K562 (cell line): ENCODE data around the gene ITIH3. TPM values are rescaled to one million over a fixed set of nuclear protein-coding genes. Genes with fewer than 3 reads are reported as not detected.

Experiments used
- ATAC-seq: fragments of 200-7000 bp; cut with Tn5 transposase; 3 replicates; pipeline ENCODE4 v1.9.1; 2020; ENCODE audit warnings: moderate library complexity
- BruUV-seq: library from RNA; stranded (reverse); fragments of 400-500 nt; replicated peaks from 2 replicates; lab custom pipeline; 2021; lab: Mats Ljungman, UMichigan
- CTCF ChIA-PET: fragments of 300-600 bp; formaldehyde crosslinking; extraction: SDS; loops from one replicate; lab custom pipeline; 2021; ENCODE audit warnings: low intra/inter-chr PET ratio; lab: Yijun Ruan, JAX
- POLR2A ChIA-PET: fragments of 300-600, 350-650 bp; sonication (Branson Sonifier 250); formaldehyde crosslinking; extraction: SDS; loops from one replicate; lab custom pipeline; 2021; ENCODE audit warnings: antibody characterized with exemption, inconsistent platforms; lab: Yijun Ruan, JAX
- DNase-seq, 4 experiments: peaks; one replicate each; pipeline versions ENCODE4 v3.0.0 to v3.0.0-alpha.2; 2011 to 2018; ENCODE audit warnings: low spot score in 3 of 4, mixed read lengths in 3 of 4; ENCODE audit errors: extremely low read depth in 1 of 4
- FAIRE-seq: peaks from 2 replicates; lab custom pipeline; 2011; peaks lifted over from hg19 to GRCh38; lab: Jason Lieb, UNC
- H2AFZ ChIP-seq: 2 replicates; pipeline ENCODE4 v1.6.0; 2011; ENCODE audit warnings: low read depth, low read length, control low read depth, inconsistent platforms
- H3K27ac ChIP-seq: fragments of 200-600 bp; 3 replicates; pipeline ENCODE4 v1.8.0; 2011; ENCODE audit warnings: low read depth, mild to moderate bottlenecking, control low read depth, inconsistent platforms, low read length, moderate library complexity, mixed read lengths; ENCODE audit errors: extremely low read depth
- H3K27me3 ChIP-seq, 2 experiments: fragments of 300-600 bp in 1 of 2; 2 replicates in 1 of 2; 3 replicates in 1 of 2; pipeline versions ENCODE4 v1.6.0 to v1.8.0; 2011; ENCODE audit warnings: inconsistent platforms in 2 of 2, low read length in 2 of 2, mild to moderate bottlenecking in 1 of 2, mixed read lengths in 1 of 2, moderate library complexity in 1 of 2; ENCODE audit not compliant: control insufficient read depth in 2 of 2, insufficient read depth in 2 of 2
- H3K36me3 ChIP-seq: fragments of 300-600 bp; 3 replicates; pipeline ENCODE4 v1.8.0; 2011; ENCODE audit warnings: mild to moderate bottlenecking, low read length, inconsistent platforms; ENCODE audit not compliant: control insufficient read depth, insufficient read depth
- H3K4me1 ChIP-seq, 2 experiments: fragments of 200-600 bp in 1 of 2; replicated peaks in 1 of 2; 2 replicates in 1 of 2; 3 replicates in 1 of 2; pipeline versions ENCODE4 v1.5.1 to v1.8.0; 2011; ENCODE audit warnings: inconsistent platforms in 2 of 2, low read length in 2 of 2, mild to moderate bottlenecking in 1 of 2, mixed read lengths in 1 of 2, moderate library complexity in 1 of 2; ENCODE audit not compliant: control insufficient read depth in 2 of 2, insufficient read depth in 2 of 2
- H3K4me2 ChIP-seq: 2 replicates; pipeline ENCODE4 v1.6.1; 2011; ENCODE audit warnings: low read length, control low read depth, inconsistent platforms, mixed read lengths; ENCODE audit not compliant: insufficient read depth
- H3K4me3 ChIP-seq: fragments of 200-600 bp; sonication (generic), shearing (Covaris generic); 2 replicates; pipeline ENCODE4 v1.5.1; 2016; ENCODE audit warnings: control low read depth, inconsistent platforms
- H3K79me2 ChIP-seq: fragments of 200-600 bp; 3 replicates; pipeline ENCODE4 v1.8.0; 2011; ENCODE audit warnings: low read length, inconsistent platforms; ENCODE audit not compliant: control insufficient read depth, insufficient read depth
- H3K9ac ChIP-seq, 2 experiments: 2 replicates each; pipeline versions ENCODE4 v1.6.0 to v1.6.1; 2011; ENCODE audit warnings: low read depth in 2 of 2, low read length in 2 of 2, control low read depth in 1 of 2, inconsistent platforms in 1 of 2, mild to moderate bottlenecking in 1 of 2, mixed read lengths in 1 of 2; ENCODE audit not compliant: insufficient read depth in 1 of 2
- H3K9me1 ChIP-seq: one replicate; pipeline ENCODE4 v1.6.0; 2011; ENCODE audit warnings: inconsistent platforms, mild to moderate bottlenecking, low read length, moderate library complexity; ENCODE audit not compliant: control insufficient read depth, insufficient read depth
- H3K9me3 ChIP-seq: replicated peaks from 2 replicates; pipeline ENCODE4 v1.5.1; 2011; ENCODE audit warnings: low read depth, low read length, inconsistent platforms; ENCODE audit not compliant: control insufficient read depth, insufficient read depth
- H4K20me1 ChIP-seq: replicated peaks from 2 replicates; pipeline ENCODE4 v1.6.1; 2011; ENCODE audit warnings: low read length, inconsistent platforms, mixed read lengths; ENCODE audit not compliant: control insufficient read depth, insufficient read depth
- BHLHE40 ChIP-seq: IDR thresholded peaks from 2 replicates; pipeline ENCODE4 v1.6.1; 2011; ENCODE audit warnings: low read length, improper control_type of control experiment
- NKRF ChIP-seq: fragments of 450-650 bp; IDR thresholded peaks from 2 replicates; pipeline ENCODE4 v1.6.1; 2016; ENCODE audit warnings: borderline replicate concordance
- RBM39 ChIP-seq: fragments of 200-400 bp; formaldehyde crosslinking; optimal IDR thresholded peaks from 2 replicates; pipeline ENCODE3; 2018; ENCODE audit warnings: low read depth, low read length
- SLC30A9 ChIP-seq: fragments of 250-450 bp; sonication (Bioruptor Pico); IDR thresholded peaks from 2 replicates; pipeline ENCODE4 v1.8.0; 2022; ENCODE audit warnings: mild to moderate bottlenecking, moderate library complexity
- ZBTB5 ChIP-seq: fragments of 450-650 bp; IDR thresholded peaks from 2 replicates; pipeline ENCODE4 v1.6.1; 2017; ENCODE audit warnings: antibody characterized with exemption
- ZNF134 ChIP-seq: fragments of 250-450 bp; sonication (Bioruptor Pico); conservative IDR thresholded peaks from 2 replicates; pipeline ENCODE4 v1.4.0; 2020
- WGBS: fragments of 100-300 bp; shearing (Covaris generic); methylation state at CpG from one replicate; pipeline ENCODE4 v1.1.6; 2016; ENCODE audit warnings: low coverage, mixed read lengths; ENCODE audit not compliant: insufficient coverage; ENCODE audit errors: missing lambda C conversion rate; 5-methylcytosine and 5-hydroxymethylcytosine counted together
- in situ Hi-C: fragments of 300-500 bp; cut with MboI; formaldehyde crosslinking; loops from 4 replicates; pipeline ENCODE4 v1.15.0; 2018; ENCODE audit warnings: inconsistent platforms, mixed read lengths
- intact Hi-C: fragments of 100-400 bp; cut with micrococcal nuclease; formaldehyde crosslinking; loops from 2 replicates; pipeline ENCODE4 v1.14.2; 2022
- polyA plus RNA-seq, 8 experiments: library from polyadenylated mRNA; depleted of rRNA in 4 of 8; stranded (reverse) in 5 of 8; unstranded in 3 of 8; fragments of >200 nt; fragmentation: Nextera tagmentation in 2 of 8; fragmentation: Illumina TruSeq in 1 of 8; extraction: Ambion mirVana in 2 of 8; extraction: Trizol in 1 of 8; gene quantifications; 2 replicates each; pipeline versions ENCODE4 v1.2.1 to v1.2.3, GENCODE V29; 2011 to 2014; ENCODE audit warnings: inconsistent platforms in 1 of 8, missing spikeins in 1 of 8
- total RNA-seq, 7 experiments: library from RNA; depleted of rRNA in 6 of 7; stranded (reverse); fragments of >200 nt in 6 of 7; fragmentation: Illumina TruSeq in 2 of 7; extraction: Trizol in 2 of 7; gene quantifications; 2 replicates each; pipeline versions ENCODE4 v1.2.1 to v1.2.3, GENCODE V29; 2011 to 2021; ENCODE audit warnings: low replicate concordance in 1 of 7

The ITIH3 gene
- total and polyA plus RNA-seq, 9 of the 15 experiments (the other 6 are each of a cell fraction or from before 2014, with no cell fraction given) = 0.07 to 0.35 TPM; not detected in 7

- Histone ChIP-seq H3K79me2 (no peaks in the 10 kb centered on the region), H3K4me3 (no peak overlapping the region), H4K20me1 (no peaks in the 10 kb centered on the region), H3K9me1 (no peaks in the 10 kb centered on the region), H3K4me1 (peaks cover 0 to 4% of the 10 kb centered on the region in 2 experiments; a peak in 2 of 5 replicates), H3K4me2 (no peak overlapping the region), H3K27ac (no peak overlapping the region), H3K9me3 (no peaks in the 10 kb centered on the region), H2AFZ (no peak overlapping the region), H3K36me3 (no peaks in the 10 kb centered on the region), H3K27me3 (peaks cover 0 to 4% of the 10 kb centered on the region in 2 experiments; a peak in 2 of 5 replicates), H3K9ac (no peak overlapping the region)
- peak in 3 of 4 experiments; percentile 19 to 33 (median 32) for DNase-seq
- WGBS = 18% methylated on average over 9 of the region's 19 CpGs
- ATAC-seq = peak; percentile 39; the same call in 2 of the 3 replicates
- intact Hi-C loops = no loop called here
- no TSS peak for BruUV-seq
- TF ChIP-seq RBM39 = no peak
- no peak for TF ChIP-seq ZBTB5
- TF ChIP-seq BHLHE40 = peak; percentile 57
- no peak for TF ChIP-seq NKRF
- no peak for TF ChIP-seq ZNF134 (CRISPR knock-in tag)
- TF ChIP-seq SLC30A9 (CRISPR knock-in tag) = no peak
- no peak for FAIRE-seq
- ChIA-PET POLR2A (no interaction called here), CTCF (no interaction called here)
- in situ Hi-C loops = no loop called here
These were observed 10.9 kb downstream of the ITIH3 start for GRCh38 chr3:52805270-52806039.
